RKO (cell line): ENCODE data around the gene PEX26.
"Not testable (repeated sequence)": the region's sequence is repeated elsewhere in the genome, so short reads cannot be mapped to it uniquely, and the experiment has no call there.

Source experiments
- DNase-seq: peaks from one replicate; pipeline ENCODE4 v3.0.0-alpha.2; 2016; ENCODE audit warnings: low spot score

The PEX26 gene

GRCh38 chr22:18071307-18071967 lies 6.4 kb upstream of the PEX26 start:
- DNase-seq, result not testable (repeated sequence)

GRCh38 chr22:18071968-18072310 lies 5.9 kb upstream of the PEX26 start:
- no peak for DNase-seq

DNA sequence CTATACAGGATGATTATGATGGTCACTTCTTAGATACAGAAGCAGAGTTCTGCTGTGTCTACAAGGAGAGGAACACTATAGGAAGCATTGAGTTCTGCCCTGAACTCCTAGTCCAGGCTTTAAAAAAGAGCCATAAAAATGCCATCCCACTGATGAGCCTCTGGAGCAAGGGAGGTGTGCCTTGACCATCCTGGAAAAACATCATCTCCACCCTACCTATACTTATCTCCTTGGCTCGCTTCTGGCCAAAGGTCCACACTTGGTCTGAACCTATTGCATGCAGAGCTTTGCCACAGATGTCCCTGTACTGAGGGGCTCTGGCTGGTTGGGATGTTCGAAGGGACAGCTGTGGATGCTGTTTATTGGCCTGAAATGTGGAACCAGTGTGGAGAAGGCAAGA lies 4.3 kb upstream of the PEX26 start:
- DNase-seq, result no peak

DNA sequence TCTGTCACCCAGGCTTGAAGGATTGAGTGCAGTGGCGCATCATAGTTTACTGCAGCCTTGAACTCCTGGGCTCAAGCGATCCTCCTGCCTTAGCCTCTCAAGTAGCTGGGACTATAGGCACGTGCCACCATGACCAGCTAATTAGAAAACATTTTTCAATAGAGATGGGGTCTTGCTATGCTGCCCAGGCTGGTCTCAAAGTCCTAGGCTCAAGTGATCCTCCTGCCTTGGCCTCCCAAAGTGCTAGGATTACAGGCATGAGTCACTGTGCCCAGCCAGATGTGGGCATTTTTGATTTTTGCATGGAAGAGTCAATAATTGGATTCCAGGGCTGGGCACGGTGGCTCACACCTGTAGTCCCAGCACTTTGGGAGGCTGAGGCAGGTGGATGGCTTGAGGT lies 3.9 kb upstream of the PEX26 start:
- not testable (repeated sequence) for DNase-seq

GRCh38 chr22:18075101-18075719 lies 2.6 kb upstream of the PEX26 start:
- DNase-seq, result no peak

- DNase-seq, result peak; percentile 95
Measured at GRCh38 chr22:18075720-18076497, 1.9 kb upstream of the PEX26 start.

DNA sequence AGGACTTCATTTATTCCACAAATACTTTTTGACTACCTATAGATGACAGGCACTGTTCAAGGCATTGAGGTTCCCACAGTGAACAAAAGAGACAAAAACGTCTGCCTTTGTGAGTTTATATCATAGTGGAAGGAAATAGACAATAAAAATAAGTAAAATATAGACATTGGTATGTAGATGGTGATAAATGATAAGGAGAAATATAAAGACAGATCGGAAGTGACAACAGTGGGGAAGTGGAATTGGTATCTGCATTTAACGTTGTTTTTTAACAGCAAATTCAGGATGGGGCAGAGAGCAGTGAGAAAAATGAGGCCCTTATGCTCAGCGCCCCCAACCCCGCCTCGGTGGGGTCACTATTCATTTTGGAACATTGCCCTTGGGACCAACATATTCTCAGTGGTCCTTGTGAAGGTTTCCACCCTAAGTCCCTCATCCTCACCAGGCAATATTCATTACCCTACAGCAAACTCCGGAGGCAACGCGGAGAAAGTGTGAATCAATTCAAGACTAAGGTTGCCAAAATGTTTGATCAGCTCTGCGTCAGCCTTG lies 627 bp upstream of the PEX26 start:
- no peak for DNase-seq

DNA sequence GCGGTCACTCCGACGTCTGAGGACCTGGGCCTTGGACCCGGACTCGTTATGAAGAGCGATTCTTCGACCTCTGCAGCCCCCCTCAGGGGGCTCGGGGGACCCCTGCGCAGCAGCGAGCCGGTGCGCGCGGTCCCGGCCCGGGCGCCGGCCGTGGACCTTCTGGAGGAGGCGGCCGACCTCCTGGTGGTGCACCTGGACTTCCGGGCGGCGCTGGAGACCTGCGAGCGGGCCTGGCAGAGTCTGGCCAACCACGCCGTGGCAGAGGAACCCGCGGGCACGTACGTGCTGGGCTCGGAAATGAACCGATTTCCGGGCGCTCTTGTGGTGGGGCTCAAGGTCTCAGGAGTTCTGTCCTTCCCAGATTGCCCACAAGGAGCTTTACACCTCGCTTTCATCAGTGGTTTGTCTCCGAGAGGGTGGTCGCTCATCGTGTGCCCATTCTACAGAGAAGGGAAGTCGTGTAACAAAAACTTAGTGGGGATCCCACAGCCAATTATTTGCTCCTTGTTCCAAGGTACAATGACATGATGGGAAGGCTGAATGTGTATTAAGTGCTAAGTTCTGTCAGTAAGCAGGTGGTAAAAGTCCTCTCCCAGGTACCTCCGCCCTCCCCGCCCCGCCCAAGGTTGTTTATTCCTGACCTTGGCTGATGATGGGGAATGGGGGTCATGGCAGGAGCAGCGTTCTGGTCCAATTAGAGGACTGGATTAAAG lies 695 bp downstream of the PEX26 start:
- peak; percentile 63 for DNase-seq

- no peak for DNase-seq
Measured at GRCh38 chr22:18079706-18080233, 2.0 kb downstream of the PEX26 start.

- no peak for DNase-seq
Measured at GRCh38 chr22:18081416-18081815, 3.6 kb downstream of the PEX26 start.

- no peak for DNase-seq
Measured at GRCh38 chr22:18082467-18082866, 4.7 kb downstream of the PEX26 start.

DNA sequence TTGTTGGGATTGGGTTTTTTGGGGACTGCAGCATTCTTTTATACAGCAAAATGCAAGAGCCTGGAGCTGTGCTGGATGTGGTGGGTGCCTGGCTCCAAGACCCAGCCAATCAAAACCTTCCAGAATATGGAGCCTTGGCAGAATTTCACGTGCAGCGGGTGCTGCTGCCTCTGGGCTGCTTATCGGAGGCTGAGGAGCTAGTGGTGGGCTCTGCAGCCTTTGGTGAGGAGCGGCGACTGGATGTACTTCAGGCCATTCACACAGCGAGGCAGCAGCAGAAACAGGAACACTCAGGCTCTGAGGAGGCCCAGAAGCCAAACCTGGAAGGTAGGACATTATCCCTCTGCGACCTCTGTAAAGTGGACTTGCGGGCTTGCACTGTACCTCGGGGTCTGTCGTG lies 5.6 kb downstream of the PEX26 start:
- no peak for DNase-seq

DNA sequence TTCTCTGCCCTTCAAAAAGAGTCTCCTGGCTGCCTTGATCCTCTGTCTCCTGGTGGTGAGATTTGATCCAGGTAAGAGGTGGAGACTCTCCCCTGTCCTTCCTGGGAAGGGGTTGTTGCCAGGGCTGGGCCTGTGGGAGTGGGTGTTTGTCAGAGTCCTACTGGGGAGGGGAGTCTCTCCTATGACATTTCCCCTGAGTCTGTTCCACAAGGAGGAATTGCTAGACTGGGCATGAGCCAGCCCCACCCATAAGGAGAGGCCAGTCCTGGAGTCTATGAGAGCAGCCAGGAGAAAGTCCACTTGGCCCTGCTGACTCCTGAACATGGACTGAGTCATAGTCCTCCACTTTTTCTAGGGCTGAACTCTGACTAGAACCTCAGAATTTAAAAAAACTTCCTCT lies 7.4 kb downstream of the PEX26 start:
- DNase-seq, result peak; percentile 28

DNA sequence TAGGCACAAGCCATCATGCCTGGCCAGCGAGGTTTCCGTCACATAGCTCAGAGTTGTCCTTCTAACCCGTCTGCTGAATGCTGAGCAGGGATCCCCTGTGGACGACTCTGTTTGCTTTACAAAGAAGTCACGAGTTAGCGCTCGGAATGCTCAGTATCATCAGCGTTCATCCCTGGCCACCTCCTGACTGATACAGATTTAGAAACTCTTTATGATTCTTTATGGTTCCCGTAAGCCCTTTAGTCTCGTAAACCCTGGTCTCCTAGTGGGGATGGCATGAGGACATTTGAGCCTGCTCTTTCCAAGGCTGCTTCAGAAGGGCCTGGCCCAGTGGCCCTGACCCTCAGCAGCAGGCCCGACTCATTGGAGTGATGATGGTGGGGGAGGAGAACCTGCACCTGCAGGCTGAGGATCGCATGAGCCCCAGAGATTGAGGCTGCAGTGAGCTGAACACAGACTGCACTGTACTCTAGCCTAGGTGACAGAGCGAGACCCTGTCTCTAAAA lies 9.6 kb downstream of the PEX26 start:
- no peak for DNase-seq

DNA sequence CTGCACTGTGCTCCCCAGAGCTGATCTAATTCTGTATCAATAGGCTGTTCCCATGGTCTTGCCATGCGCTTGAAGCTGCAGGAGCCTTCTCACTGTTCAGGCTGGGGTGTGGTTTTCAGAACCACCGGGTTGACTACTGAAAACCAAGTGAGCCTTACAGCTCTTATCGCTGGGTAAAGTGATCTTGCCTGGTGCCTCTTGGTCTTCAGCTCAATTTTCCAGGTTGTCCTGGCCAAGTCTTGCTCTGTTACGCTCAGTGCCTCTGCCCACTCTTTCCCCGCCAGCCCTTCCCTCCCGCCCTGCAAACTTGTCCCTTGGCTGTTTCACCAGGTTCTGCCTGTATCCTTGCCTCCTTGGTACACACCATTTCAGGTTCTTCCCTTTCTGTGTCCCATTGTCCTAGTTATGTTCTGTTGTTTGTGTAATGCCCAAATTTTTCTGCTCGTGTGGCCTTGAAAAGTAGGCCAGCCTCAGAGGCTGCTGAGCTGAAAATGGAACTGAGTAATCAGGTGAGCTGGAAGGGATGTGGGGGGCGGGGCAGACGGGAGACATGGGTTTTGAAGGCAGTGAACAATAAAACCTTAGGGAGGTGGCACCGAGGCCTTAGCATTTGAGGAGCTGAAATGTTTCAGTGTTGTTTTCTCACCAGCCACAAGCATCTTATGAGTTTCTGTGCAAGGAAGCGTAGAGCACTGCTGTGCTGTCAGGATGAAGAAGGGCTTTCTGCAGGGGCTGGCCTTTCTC lies 11.2 kb downstream of the PEX26 start:
- no peak for DNase-seq

DNA sequence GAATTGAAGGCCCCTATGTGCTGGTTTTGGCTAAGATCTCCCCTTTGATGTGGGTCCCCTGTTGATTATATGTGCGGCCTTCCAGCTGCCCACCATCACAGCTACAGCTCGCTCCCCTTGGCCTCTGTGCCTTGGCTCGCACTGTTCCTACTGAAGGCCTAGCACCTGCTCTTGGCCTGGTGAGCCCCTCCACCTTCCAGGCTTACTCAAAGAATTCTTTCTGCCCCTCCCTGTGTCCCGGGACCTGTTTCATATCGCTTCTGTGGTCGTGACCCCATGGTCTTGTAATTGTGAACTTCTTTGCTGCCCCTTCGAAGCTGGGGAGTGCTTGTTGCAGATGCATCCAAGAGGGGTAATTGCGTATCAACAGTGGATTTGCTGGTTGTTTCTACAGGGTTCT lies 12.5 kb downstream of the PEX26 start:
- no peak for DNase-seq

GRCh38 chr22:18091478-18091877 lies 13.7 kb downstream of the PEX26 start:
- DNase-seq, result no peak

DNA sequence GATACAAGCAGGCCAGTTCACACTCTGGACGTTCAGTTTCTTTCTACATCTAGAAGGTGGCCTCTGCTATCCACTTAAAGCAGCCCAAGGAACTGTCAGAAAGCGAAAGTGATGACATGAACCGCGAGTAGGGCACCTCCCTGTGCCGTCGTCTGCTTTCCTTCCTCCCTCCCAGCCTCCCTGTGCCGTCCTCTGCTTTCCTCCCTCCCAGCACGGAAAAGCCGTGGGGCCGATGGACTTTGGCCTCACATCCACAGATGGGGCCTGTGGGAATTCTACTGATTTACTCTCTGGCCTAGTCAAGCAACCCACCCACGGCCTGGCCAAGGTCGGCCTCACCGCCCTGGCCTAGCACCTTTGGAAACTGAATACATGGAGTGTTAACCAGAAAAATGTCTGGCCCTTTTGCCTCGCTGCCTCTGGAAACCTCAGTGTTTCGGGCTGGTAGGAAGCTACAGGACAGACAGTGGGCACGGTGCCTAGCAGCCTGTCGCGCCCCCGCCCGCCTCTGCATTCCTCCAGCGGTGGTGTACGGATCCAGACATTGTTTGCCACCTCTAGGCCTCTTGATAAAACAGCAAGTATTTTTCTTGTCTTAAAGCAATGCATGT lies 14.2 kb downstream of the PEX26 start:
- no peak for DNase-seq

DNA sequence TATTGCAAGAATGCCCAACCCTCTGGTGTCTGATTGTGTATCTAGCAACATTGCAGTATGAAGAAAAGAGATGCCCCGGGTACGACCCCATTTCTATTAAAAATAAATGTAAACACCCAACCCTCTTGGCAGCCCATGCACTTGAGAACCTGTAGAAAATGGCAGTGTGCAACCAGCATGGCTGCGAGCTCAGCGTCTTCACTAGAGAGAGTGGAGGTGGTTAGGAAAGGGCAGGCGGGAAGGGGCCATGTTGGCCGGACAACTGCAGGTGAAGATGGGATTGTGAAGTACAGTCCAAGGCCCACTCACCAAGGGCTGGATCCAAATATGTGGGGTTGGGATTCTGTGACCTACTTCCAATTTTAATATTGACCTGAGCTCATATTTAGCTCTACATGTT lies 15.9 kb downstream of the PEX26 start:
- no peak for DNase-seq

DNA sequence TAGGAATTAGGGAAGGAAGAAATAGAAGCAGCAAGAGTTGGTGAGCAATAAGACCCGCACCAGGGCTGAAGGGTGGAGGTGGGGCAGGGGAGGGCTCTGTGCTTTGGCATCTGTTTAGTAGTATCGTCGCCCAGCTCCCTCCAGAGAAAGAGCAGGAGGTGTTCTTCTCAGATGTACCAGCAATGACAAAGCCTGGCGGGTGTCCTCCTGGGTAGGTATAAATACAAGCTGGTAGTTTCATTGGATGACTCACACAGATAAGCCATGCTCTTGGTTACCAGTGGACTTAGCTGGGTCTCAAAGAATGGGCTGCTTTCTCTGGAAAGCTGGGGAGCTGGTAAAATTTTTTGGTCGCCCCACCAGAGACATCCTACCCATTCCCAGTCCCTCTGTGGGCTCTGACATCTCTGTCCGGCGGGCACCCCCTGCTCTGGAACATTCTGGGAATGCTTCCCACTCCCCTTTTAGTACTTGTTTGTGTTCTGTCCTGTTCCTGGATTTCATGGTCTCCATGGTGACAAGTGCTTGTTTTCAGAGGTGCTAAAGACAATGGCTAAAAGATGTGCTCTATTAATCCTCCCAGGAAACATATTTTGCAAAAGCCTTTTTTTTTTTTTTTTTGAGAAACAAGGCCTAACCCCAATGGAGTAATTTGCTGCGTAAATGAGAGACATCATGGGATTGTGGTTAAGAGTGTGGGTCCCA lies 17.5 kb downstream of the PEX26 start:
- no peak for DNase-seq
